ENCODE data around the gene BCL3.

Gene BCL3

DNA sequence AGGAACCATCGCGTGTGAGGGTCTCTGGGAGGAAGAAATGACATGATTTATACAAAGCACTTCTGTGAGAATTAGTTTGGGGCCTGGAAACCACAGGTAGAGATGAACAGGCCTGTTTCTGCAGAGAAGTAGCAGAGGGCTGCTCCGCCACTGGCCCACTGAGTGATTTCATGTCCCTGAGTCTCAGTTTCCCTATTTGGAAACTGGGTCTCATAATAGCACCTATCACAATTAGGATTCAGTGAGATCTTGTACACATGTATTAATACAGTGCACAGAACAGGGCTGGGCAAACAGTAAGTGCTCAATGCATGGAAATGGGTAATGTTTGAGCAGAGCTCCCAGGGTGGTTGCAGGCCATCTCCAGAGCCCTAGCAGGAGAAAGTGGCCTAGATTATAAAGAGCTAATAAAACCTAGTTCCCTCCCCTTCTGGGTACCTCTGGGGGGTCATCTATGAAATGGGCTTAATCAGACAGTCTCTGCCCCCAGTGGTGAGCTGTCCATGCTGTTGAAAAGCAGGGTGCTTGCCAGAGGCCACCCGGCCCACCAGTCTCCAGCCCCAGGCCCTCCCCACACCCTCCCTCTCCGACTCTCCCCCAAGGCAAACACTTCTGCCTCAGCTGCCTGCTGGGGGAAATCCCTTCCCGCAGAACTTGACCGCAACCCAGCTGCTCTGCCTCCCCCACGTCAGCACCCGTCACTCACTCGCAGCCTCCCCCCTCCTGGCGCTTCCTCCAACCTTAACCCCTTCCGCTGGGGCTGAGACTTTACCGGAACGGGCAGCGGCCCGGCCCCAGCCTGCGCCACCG is 4.5 kb downstream of the BCL3 start (continued):
- TF ChIP-seq ZNF560 (tag by site-specific recombination; IDR thresholded peaks at IDR 0.05; ENCODE audit: borderline replicate concordance) (no peak), ZNF514 (tag by site-specific recombination; IDR thresholded peaks at IDR 0.05) (no peak), KLF8 (tag by site-specific recombination; IDR thresholded peaks at IDR 0.05) (peak; percentile 81; the same call in 1 of the 2 replicates), ZNF157 (tag by site-specific recombination; IDR thresholded peaks at IDR 0.05) (no peak), ZNF24 (tag by site-specific recombination; IDR thresholded peaks at IDR 0.05) (peak; percentile 75), ZNF140 (tag by site-specific recombination; IDR thresholded peaks at IDR 0.05) (no peak), ZNF341 (tag by site-specific recombination; IDR thresholded peaks at IDR 0.05; ENCODE audit: low read depth) (peak; percentile 75), ZNF501 (tag by site-specific recombination; IDR thresholded peaks at IDR 0.05) (peak; percentile 60; the same call in 1 of the 2 replicates), ZNF404 (tag by site-specific recombination; IDR thresholded peaks at IDR 0.05) (no peak), ZNF776 (tag by site-specific recombination; IDR thresholded peaks at IDR 0.05; ENCODE audit: borderline replicate concordance) (no peak), ZNF155 (tag by site-specific recombination; IDR thresholded peaks at IDR 0.05) (no peak), ZNF585B (tag by site-specific recombination; IDR thresholded peaks at IDR 0.05) (no peak), ZNF10 (tag by site-specific recombination; IDR thresholded peaks at IDR 0.05) (peak; percentile 74; the same call in 1 of the 2 replicates), PRDM6 (tag by site-specific recombination; IDR thresholded peaks at IDR 0.05) (no peak), ZNF16 (tag by site-specific recombination; IDR thresholded peaks at IDR 0.05; ENCODE audit: low read depth) (no peak), ZNF777 (tag by site-specific recombination; IDR thresholded peaks at IDR 0.05; ENCODE audit: borderline replicate concordance) (no peak), ZNF48 (tag by site-specific recombination; IDR thresholded peaks at IDR 0.05) (no peak), ZBTB6 (tag by site-specific recombination; IDR thresholded peaks at IDR 0.05) (no peak), ZNF292 (tag by site-specific recombination; IDR thresholded peaks at IDR 0.05; ENCODE audit: borderline replicate concordance, low read depth) (no peak), ZNF391 (tag by site-specific recombination; IDR thresholded peaks at IDR 0.05; ENCODE audit: borderline replicate concordance, low read depth) (peak; percentile 41; the same call in 1 of the 2 replicates), PATZ1 (tag by site-specific recombination; IDR thresholded peaks at IDR 0.05) (peak; percentile 96), ZFP69B (tag by site-specific recombination; IDR thresholded peaks at IDR 0.05) (peak; percentile 62; the same call in 1 of the 2 replicates), MYNN (tag by site-specific recombination; IDR thresholded peaks at IDR 0.05; ENCODE audit: borderline replicate concordance) (no peak), ZNF335 (tag by site-specific recombination; conservative IDR thresholded peaks at IDR 0.05) (peak; percentile 69)
- TF ChIP-seq, protein P1, sequence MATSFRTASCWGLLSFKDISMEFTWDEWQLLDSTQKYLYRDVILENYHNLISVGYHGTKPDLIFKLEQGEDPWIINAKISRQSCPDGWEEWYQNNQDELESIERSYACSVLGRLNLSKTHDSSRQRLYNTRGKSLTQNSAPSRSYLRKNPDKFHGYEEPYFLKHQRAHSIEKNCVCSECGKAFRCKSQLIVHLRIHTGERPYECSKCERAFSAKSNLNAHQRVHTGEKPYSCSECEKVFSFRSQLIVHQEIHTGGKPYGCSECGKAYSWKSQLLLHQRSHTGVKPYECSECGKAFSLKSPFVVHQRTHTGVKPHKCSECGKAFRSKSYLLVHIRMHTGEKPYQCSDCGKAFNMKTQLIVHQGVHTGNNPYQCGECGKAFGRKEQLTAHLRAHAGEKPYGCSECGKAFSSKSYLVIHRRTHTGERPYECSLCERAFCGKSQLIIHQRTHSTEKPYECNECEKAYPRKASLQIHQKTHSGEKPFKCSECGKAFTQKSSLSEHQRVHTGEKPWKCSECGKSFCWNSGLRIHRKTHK (tag by site-specific recombination; IDR thresholded peaks at IDR 0.05): no peak
- TF ChIP-seq, protein P2, sequence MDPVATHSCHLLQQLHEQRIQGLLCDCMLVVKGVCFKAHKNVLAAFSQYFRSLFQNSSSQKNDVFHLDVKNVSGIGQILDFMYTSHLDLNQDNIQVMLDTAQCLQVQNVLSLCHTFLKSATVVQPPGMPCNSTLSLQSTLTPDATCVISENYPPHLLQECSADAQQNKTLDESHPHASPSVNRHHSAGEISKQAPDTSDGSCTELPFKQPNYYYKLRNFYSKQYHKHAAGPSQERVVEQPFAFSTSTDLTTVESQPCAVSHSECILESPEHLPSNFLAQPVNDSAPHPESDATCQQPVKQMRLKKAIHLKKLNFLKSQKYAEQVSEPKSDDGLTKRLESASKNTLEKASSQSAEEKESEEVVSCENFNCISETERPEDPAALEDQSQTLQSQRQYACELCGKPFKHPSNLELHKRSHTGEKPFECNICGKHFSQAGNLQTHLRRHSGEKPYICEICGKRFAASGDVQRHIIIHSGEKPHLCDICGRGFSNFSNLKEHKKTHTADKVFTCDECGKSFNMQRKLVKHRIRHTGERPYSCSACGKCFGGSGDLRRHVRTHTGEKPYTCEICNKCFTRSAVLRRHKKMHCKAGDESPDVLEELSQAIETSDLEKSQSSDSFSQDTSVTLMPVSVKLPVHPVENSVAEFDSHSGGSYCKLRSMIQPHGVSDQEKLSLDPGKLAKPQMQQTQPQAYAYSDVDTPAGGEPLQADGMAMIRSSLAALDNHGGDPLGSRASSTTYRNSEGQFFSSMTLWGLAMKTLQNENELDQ (tag by site-specific recombination; IDR thresholded peaks at IDR 0.05; ENCODE audit: low read depth): no peak
- TF ChIP-seq, protein P3, sequence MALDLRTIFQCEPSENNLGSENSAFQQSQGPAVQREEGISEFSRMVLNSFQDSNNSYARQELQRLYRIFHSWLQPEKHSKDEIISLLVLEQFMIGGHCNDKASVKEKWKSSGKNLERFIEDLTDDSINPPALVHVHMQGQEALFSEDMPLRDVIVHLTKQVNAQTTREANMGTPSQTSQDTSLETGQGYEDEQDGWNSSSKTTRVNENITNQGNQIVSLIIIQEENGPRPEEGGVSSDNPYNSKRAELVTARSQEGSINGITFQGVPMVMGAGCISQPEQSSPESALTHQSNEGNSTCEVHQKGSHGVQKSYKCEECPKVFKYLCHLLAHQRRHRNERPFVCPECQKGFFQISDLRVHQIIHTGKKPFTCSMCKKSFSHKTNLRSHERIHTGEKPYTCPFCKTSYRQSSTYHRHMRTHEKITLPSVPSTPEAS (tag by site-specific recombination; IDR thresholded peaks at IDR 0.05): 0 out of 2 replicates have a peak, but pooled peaks have one; percentile 30
